A549 (cell line): ENCODE data around the gene CDK4. TPM values are rescaled to one million over a fixed set of nuclear protein-coding genes. Genes with fewer than 3 reads are reported as not detected.

Source experiments
- ATAC-seq, 2 experiments: fragments of 200-7000 bp in 1 of 2; fragments of >200 bp in 1 of 2; cut with Nextera tagmentation in 1 of 2; cut with Tn5 transposase in 1 of 2; 3 replicates each; pipeline versions ENCODE4 v1.8.0 to v1.9.1; 2018 to 2020; ENCODE audit warnings: mild to moderate bottlenecking in 1 of 2, moderate library complexity in 1 of 2
- CTCF ChIA-PET: fragments of 300-600 bp; sonication (Branson Sonifier 250); formaldehyde crosslinking; extraction: SDS; loops from one replicate; lab custom pipeline; 2021; ENCODE audit warnings: antibody characterized with exemption, inconsistent platforms; lab: Yijun Ruan, JAX
- POLR2A ChIA-PET: fragments of 350-600 bp; formaldehyde crosslinking; extraction: SDS; loops from one replicate; lab custom pipeline; 2021; ENCODE audit warnings: antibody characterized with exemption, inconsistent platforms; lab: Yijun Ruan, JAX
- DNase-seq, 2 experiments: peaks; one replicate each; pipeline versions ENCODE4 v3.0.0 to v3.0.0-alpha.2; 2011 to 2016; ENCODE audit warnings: low read depth in 1 of 2, low spot score in 1 of 2
- FAIRE-seq: peaks from 2 replicates; lab custom pipeline; 2011; peaks lifted over from hg19 to GRCh38; lab: Jason Lieb, UNC
- H3K27ac ChIP-seq, 2 experiments: fragments of >200 bp; sonication (Bioruptor Twin); formaldehyde crosslinking; 3 replicates each; pipeline ENCODE4 v1.5.1; 2016 to 2017
- H3K4me1 ChIP-seq: fragments of >200 bp; sonication (Bioruptor Twin); formaldehyde crosslinking; 3 replicates; pipeline ENCODE4 v1.6.1; 2016
- H3K4me2 ChIP-seq: fragments of >200 bp; sonication (Bioruptor Twin); formaldehyde crosslinking; 3 replicates; pipeline ENCODE4 v1.6.1; 2016
- H3K4me3 ChIP-seq: fragments of >200 bp; sonication (Bioruptor Twin); formaldehyde crosslinking; 3 replicates; pipeline ENCODE4 v1.5.1; 2016
- H3K9me3 ChIP-seq: fragments of >200 bp; sonication (Bioruptor Twin); formaldehyde crosslinking; 3 replicates; pipeline ENCODE4 v1.6.1; 2016
- BCL3 ChIP-seq: fragments of >200 bp; sonication (Bioruptor Twin); formaldehyde crosslinking; IDR thresholded peaks from 3 replicates; pipeline ENCODE4 v1.6.1; 2016
- CHD2 ChIP-seq: fragments of 150-350 bp; IDR thresholded peaks from 2 replicates; pipeline ENCODE4 v1.6.1; 2014; ENCODE audit warnings: low read length; ENCODE audit not compliant: partially characterized antibody
- EHMT2 ChIP-seq: fragments of 200-600 bp; sonication (generic); IDR thresholded peaks from 2 replicates; pipeline ENCODE4 v1.6.1; 2016; ENCODE audit warnings: antibody characterized with exemption, low read depth, mild to moderate bottlenecking, moderate library complexity
- EP300 ChIP-seq, 2 experiments: fragments of >200 bp; sonication (Bioruptor Twin); formaldehyde crosslinking; IDR thresholded peaks; 2 replicates in 1 of 2; 3 replicates in 1 of 2; pipeline ENCODE4 v1.6.1; 2016 to 2017
- FOSB ChIP-seq: fragments of 250-450 bp; sonication (Bioruptor Pico); IDR thresholded peaks from 2 replicates; pipeline ENCODE4 v1.5.0; 2020; ENCODE audit warnings: mild to moderate bottlenecking, moderate library complexity
- FOSL2 ChIP-seq, 2 experiments: fragments of 450-650 bp in 1 of 2; fragments of >200 bp in 1 of 2; sonication (Bioruptor Twin) in 1 of 2; formaldehyde crosslinking; IDR thresholded peaks; 2 replicates each; pipeline versions ENCODE4 v1.5.0 to v1.6.1; 2016 to 2020; ENCODE audit warnings: mild to moderate bottlenecking in 1 of 2, moderate library complexity in 1 of 2
- FOXS1 ChIP-seq: fragments of 250-450 bp; sonication (Bioruptor Pico); IDR thresholded peaks from 2 replicates; pipeline ENCODE4 v1.5.0; 2020; ENCODE audit warnings: mild to moderate bottlenecking, moderate library complexity
- HDAC2 ChIP-seq: fragments of 200-600 bp; sonication (generic); IDR thresholded peaks from 2 replicates; pipeline ENCODE4 v1.6.1; 2016
- HES2 ChIP-seq: fragments of >200 bp; sonication (Bioruptor Twin); formaldehyde crosslinking; IDR thresholded peaks from 2 replicates; pipeline ENCODE4 v1.6.1; 2016
- HOXA7 ChIP-seq: fragments of 250-450 bp; sonication (Bioruptor Pico); IDR thresholded peaks from 2 replicates; pipeline ENCODE4 v1.5.0; 2020; ENCODE audit warnings: mild to moderate bottlenecking, moderate library complexity
- JUN ChIP-seq, 2 experiments: fragments of >200 bp; sonication (Bioruptor Twin); formaldehyde crosslinking; IDR thresholded peaks; 2 replicates in 1 of 2; 3 replicates in 1 of 2; pipeline ENCODE4 v1.6.1; 2016 to 2017
- JUNB ChIP-seq: fragments of >200 bp; sonication (Bioruptor Twin); formaldehyde crosslinking; IDR thresholded peaks from 2 replicates; pipeline ENCODE4 v1.6.1; 2016
- MAFK ChIP-seq: fragments of 450-650 bp; IDR thresholded peaks from 2 replicates; pipeline ENCODE4 v1.6.1; 2014; ENCODE audit not compliant: partially characterized antibody
- MYC ChIP-seq: IDR thresholded peaks from 2 replicates; pipeline ENCODE4 v1.6.1; 2012; ENCODE audit warnings: mild to moderate bottlenecking, inconsistent platforms, low read length, improper control_type of control experiment, borderline replicate concordance
- NFE2L2 ChIP-seq: fragments of 150-350 bp; conservative IDR thresholded peaks from 2 replicates; pipeline ENCODE4 v1.6.1; 2014; ENCODE audit warnings: low read length
- POLR2A ChIP-seq: IDR thresholded peaks from 2 replicates; pipeline ENCODE4 v1.6.1; 2012; ENCODE audit warnings: mild to moderate bottlenecking, low read length
- RAD21 ChIP-seq, 2 experiments: fragments of >200 bp in 1 of 2; sonication (Bioruptor Twin) in 1 of 2; formaldehyde crosslinking in 1 of 2; IDR thresholded peaks in 1 of 2; conservative IDR thresholded peaks in 1 of 2; 2 replicates in 1 of 2; 3 replicates in 1 of 2; pipeline ENCODE4 v1.6.1; 2012 to 2018; ENCODE audit warnings: inconsistent platforms in 1 of 2
- RNF2 ChIP-seq: fragments of 200-600 bp; sonication (generic); IDR thresholded peaks from 2 replicates; pipeline ENCODE4 v1.6.1; 2016; ENCODE audit warnings: low read depth, mild to moderate bottlenecking, antibody characterized with exemption, moderate library complexity, borderline replicate concordance
- TFCP2L1 ChIP-seq: fragments of 250-450 bp; sonication (Bioruptor Pico); IDR thresholded peaks from 2 replicates; pipeline ENCODE4 v1.5.0; 2021; ENCODE audit warnings: mild to moderate bottlenecking
- USF2 ChIP-seq: fragments of 450-650 bp; IDR thresholded peaks from 2 replicates; pipeline ENCODE4 v1.6.1; 2014; ENCODE audit warnings: antibody characterized with exemption
- ZNF302 ChIP-seq: fragments of 250-450 bp; sonication (Bioruptor Pico); IDR thresholded peaks from 2 replicates; pipeline ENCODE4 v1.9.0; 2021; ENCODE audit warnings: inconsistent platforms, mild to moderate bottlenecking, moderate library complexity
- ZSCAN20 ChIP-seq: fragments of 250-450 bp; sonication (Bioruptor Pico); IDR thresholded peaks from 2 replicates; pipeline ENCODE4 v1.8.0; 2022; ENCODE audit warnings: mild to moderate bottlenecking, moderate library complexity
- WGBS: methylation state at CpG from one replicate; pipeline ENCODE4 v1.1.6; 2017; ENCODE audit errors: missing lambda C conversion rate; 5-methylcytosine and 5-hydroxymethylcytosine counted together
- polyA plus RNA-seq, 4 experiments: library from polyadenylated mRNA; depleted of rRNA in 3 of 4; stranded (reverse); fragments of >200 nt; fragmentation: RNase III in 1 of 4; extraction: RNeasy Plus Mini Kit Qiagen cat#74134 plus additional on column Dnase treatment in 1 of 4; gene quantifications; 2 replicates in 3 of 4; 3 replicates in 1 of 4; pipeline ENCODE4 v1.2.3, GENCODE V29; 2011 to 2017
- TF ChIP-seq, protein P1 (sequence below): fragments of 250-450 bp; sonication (Bioruptor Pico); IDR thresholded peaks from 2 replicates; pipeline ENCODE4 v1.5.0; 2021; ENCODE audit warnings: mild to moderate bottlenecking, moderate library complexity, borderline replicate concordance

The CDK4 gene
- polyA plus RNA-seq, 2 of the 4 experiments (the other 2 are of a cell fraction): 226 to 255 TPM

DNA sequence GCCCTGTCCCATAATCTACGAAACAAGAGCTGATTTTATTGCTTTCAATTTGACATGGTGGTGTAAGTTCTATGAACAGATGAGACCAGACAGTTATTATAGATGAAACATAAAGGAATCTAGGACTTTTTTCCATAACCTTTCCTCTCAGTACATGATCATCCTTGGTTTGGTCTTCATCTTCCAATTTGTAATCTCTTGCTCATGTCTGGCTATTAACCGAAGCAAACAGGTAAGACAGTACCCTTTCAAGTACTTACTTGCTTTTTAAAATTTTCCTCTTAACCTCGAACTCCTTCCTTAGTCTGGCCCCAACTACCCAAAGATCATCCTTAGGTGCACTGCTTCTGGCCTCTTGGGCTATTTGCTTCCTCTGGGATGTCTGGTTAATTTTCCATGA lies 6.1 kb downstream of the CDK4 start:
- ChIA-PET POLR2A (no interaction called here), CTCF (interaction anchor here (1.1 to 3.1 kb wide), 3 partner anchors 11 to 37 kb away, joined by 3 to 15 read pairs (median 14); partner anchors contain the start of gene TSFM)
- TF ChIP-seq, protein P1, sequence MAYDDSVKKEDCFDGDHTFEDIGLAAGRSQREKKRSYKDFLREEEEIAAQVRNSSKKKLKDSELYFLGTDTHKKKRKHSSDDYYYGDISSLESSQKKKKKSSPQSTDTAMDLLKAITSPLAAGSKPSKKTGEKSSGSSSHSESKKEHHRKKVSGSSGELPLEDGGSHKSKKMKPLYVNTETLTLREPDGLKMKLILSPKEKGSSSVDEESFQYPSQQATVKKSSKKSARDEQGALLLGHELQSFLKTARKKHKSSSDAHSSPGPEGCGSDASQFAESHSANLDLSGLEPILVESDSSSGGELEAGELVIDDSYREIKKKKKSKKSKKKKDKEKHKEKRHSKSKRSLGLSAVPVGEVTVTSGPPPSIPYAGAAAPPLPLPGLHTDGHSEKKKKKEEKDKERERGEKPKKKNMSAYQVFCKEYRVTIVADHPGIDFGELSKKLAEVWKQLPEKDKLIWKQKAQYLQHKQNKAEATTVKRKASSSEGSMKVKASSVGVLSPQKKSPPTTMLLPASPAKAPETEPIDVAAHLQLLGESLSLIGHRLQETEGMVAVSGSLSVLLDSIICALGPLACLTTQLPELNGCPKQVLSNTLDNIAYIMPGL (CRISPR knock-in tag): no peak
- peak in 1 of 2 experiments; percentile 24; a peak in 1 of 5 replicates for TF ChIP-seq JUN (IDR thresholded peaks at IDR 0.05)
- ATAC-seq (no peak), DNase-seq (no peak), FAIRE-seq (no peak)
- H3K4me2 ChIP-seq: peak overlapping the region; percentile 79
- peaks cover 17% of the 10 kb centered on the region for H3K4me1 ChIP-seq
- H3K9me3 ChIP-seq: no peaks in the 10 kb centered on the region
- H3K27ac ChIP-seq: no peak overlapping the region; a peak in 1 of 6 replicates
- H3K4me3 ChIP-seq: peak overlapping the region; percentile 70; the same call in 1 of the 3 replicates
- WGBS: 85% methylated on average over 3 of the region's 3 CpGs

- Histone ChIP-seq H3K4me2 (peak overlapping the region; percentile 79), H3K27ac (peak overlapping the region; percentile 93 to 98), H3K9me3 (no peaks in the 10 kb centered on the region), H3K4me3 (peak overlapping the region; percentile 70), H3K4me1 (peaks cover 13% of the 10 kb centered on the region; the same call in 2 of the 3 replicates)
- DNase-seq (no peak), FAIRE-seq (no peak), ATAC-seq (peak; percentile 20 to 26; a peak in 4 of 6 replicates)
- ChIA-PET CTCF (interaction anchor here (1.1 to 3.1 kb wide), 6 partner anchors 9 to 162 kb away, joined by 3 to 15 read pairs (median 10); partner anchors contain the start of gene TSFM), POLR2A (interaction anchor here (1.1 to 1.7 kb wide), 5 partner anchors 14 to 99 kb away, joined by 3 to 9 read pairs (median 6); partner anchors contain the start of genes EEF1AKMT3 and METTL1)
- TF ChIP-seq FOSL2 (IDR thresholded peaks at IDR 0.05) (no peak), FOSL2 (CRISPR knock-in tag; IDR thresholded peaks at IDR 0.05) (no peak), JUN (IDR thresholded peaks at IDR 0.05) (no peak), RNF2 (no peak), HES2 (no peak), USF2 (no peak; the same call in 1 of the 2 replicates), POLR2A (0 out of 2 replicates have a peak, but pooled peaks have one; percentile 18), RAD21 (conservative IDR thresholded peaks at IDR 0.05 in 1 of 2, IDR thresholded peaks at IDR 0.05 in 1 of 2) (no peak), HOXA7 (CRISPR knock-in tag) (0 out of 2 replicates have a peak, but pooled peaks have one; percentile 46), BCL3 (0 out of 3 replicates have a peak, but pooled peaks have one; percentile 45), CHD2 (no peak), ZNF302 (CRISPR knock-in tag) (no peak), FOSB (peak; percentile 47; the same call in 1 of the 2 replicates), FOXS1 (CRISPR knock-in tag) (no peak), NFE2L2 (no peak)
- WGBS: 82% methylated on average over 8 of the region's 8 CpGs
These were observed 6.6 kb downstream of the CDK4 start for GRCh38 chr12:57745485-57745881.

GRCh38 chr12:57744777-57745484 lies 7.2 kb downstream of the CDK4 start, which contains the start of gene TSPAN31:
TSPAN31 (plus strand) TSS chr12:57745039; CDS start chr12:57745155, 116 bp downstream.
- Histone ChIP-seq H3K9me3 (no peaks in the 10 kb centered on the region), H3K4me2 (peak within 1 kb of the TSS; percentile 79), H3K4me1 (peaks cover 13% of the 10 kb centered on the region; the same call in 2 of the 3 replicates), H3K27ac (peak within 1 kb of the TSS; percentile 93 to 98), H3K4me3 (peak within 1 kb of the TSS; percentile 70)
- DNase-seq (peak; percentile 96 to 99), FAIRE-seq (peak; percentile 91), ATAC-seq (peak; percentile 84 to 93)
- WGBS: 1% methylated on average over 27 of the region's 29 CpGs
- ChIA-PET POLR2A (interaction anchor here (0.9 to 1.7 kb wide), 7 partner anchors 9 to 100 kb away, joined by 3 to 9 read pairs (median 6); partner anchors contain the start of genes CYP27B1, EEF1AKMT3 and METTL1), CTCF (interaction anchor here (1.2 to 3.1 kb wide), 6 partner anchors 9 to 162 kb away, joined by 3 to 15 read pairs (median 10); no protein-coding TSS in a partner anchor)
- TF ChIP-seq HDAC2: no peak
- no peak for TF ChIP-seq MAFK
- TF ChIP-seq EHMT2: no peak
- peak; percentile 34; the same call in 1 of the 2 replicates for TF ChIP-seq POLR2A
- TF ChIP-seq BCL3: peak; percentile 7; the same call in 1 of the 3 replicates
- no peak for TF ChIP-seq EP300 (IDR thresholded peaks at IDR 0.05)
- TF ChIP-seq, protein P1 (CRISPR knock-in tag): no peak
- TF ChIP-seq MYC: 0 out of 2 replicates have a peak, but pooled peaks have one; percentile 29
- TF ChIP-seq TFCP2L1 (CRISPR knock-in tag): no peak
- no peak for TF ChIP-seq JUNB
- TF ChIP-seq ZSCAN20 (CRISPR knock-in tag): no peak
